ENCODE measurements around the gene RHBDL2. TPM values are rescaled to one million over a fixed set of nuclear protein-coding genes. Genes with fewer than 3 reads are reported as not detected.

Gene RHBDL2
- total and polyA plus RNA-seq, 10 of the 15 experiments (the other 5 are each of a cell fraction or from before 2014, with no cell fraction given), result 0.05 TPM; not detected in 9

DNA sequence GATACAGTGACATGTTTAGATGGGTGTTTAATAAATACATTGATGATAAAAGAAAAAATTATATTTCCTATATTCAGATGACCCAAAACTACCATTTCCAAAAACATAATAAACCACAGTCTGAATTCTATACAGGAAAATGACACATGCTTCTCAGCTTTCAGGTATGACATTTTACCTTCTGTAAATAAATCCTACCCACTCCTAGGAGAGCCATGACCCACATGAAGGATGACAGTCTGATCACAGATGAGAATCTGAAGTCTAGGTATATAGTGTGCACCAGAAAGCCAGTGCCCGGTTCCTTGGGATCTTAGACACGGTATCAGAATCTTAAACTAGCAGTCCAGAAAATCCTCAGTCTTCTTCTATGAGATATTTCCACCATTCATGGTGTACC, 56.5 kb downstream of the RHBDL2 start:
- ATAC-seq, result no peak
- DNase-seq (ENCODE audit: low read depth, low spot score), result no peak
- no TSS peak for BruUV-seq (replicated peaks)
- intact Hi-C loops (cut with micrococcal nuclease; ENCODE audit: unreplicated experiment), result no loop called here
- H3K4me1 ChIP-seq (ENCODE audit: control insufficient read depth, insufficient read depth, low read length), result no peaks in the 10 kb centered on the region
- in situ Hi-C loops (cut with MboI), result no loop called here
- H3K9ac ChIP-seq (ENCODE audit: control insufficient read depth, insufficient read depth, low read length), result no peak overlapping the region
- no peak for FAIRE-seq
- H3K27me3 ChIP-seq (replicated peaks in 1 of 2; ENCODE audit: control insufficient read depth in 2 of 2, insufficient read depth in 2 of 2, low read length in 1 of 2), result no peaks in the 10 kb centered on the region
- H3K4me3 ChIP-seq, result no peak overlapping the region
- no peak overlapping the region for H3K27ac ChIP-seq (ENCODE audit: control insufficient read depth, insufficient read depth)
- no peaks in the 10 kb centered on the region for H3K36me3 ChIP-seq (ENCODE audit: control insufficient read depth in 2 of 2, insufficient read depth in 2 of 2, low read length in 1 of 2)
- no peak overlapping the region for H3K4me2 ChIP-seq (ENCODE audit: control insufficient read depth, insufficient read depth)
- no peak for TF ChIP-seq TARDBP (IDR thresholded peaks at IDR 0.05; ENCODE audit: borderline replicate concordance)
- no peak for TF ChIP-seq MXI1 (IDR thresholded peaks at IDR 0.05; ENCODE audit: low read depth, low read length)
- no peak for TF ChIP-seq STAT1 (conservative IDR thresholded peaks at IDR 0.05)
- no peak for TF ChIP-seq KDM1A (IDR thresholded peaks at IDR 0.05; ENCODE audit: borderline replicate concordance)
- no peak for TF ChIP-seq ZNF24 (IDR thresholded peaks at IDR 0.05)
- no peak for TF ChIP-seq ZNF592 (IDR thresholded peaks at IDR 0.05)
- TF ChIP-seq ZNF217 (IDR thresholded peaks at IDR 0.05), result no peak
- no peak for TF ChIP-seq BCL11A (IDR thresholded peaks at IDR 0.05; ENCODE audit: low read depth, low read length)
- TF ChIP-seq SIX5 (IDR thresholded peaks at IDR 0.05; ENCODE audit: low read depth, low read length, severe bottlenecking), result no peak
- TF ChIP-seq RAD51 (IDR thresholded peaks at IDR 0.05), result no peak
- no peak for TF ChIP-seq CHD2 (IDR thresholded peaks at IDR 0.05; ENCODE audit: borderline replicate concordance, low read depth, low read length)
- TF ChIP-seq, protein P1, sequence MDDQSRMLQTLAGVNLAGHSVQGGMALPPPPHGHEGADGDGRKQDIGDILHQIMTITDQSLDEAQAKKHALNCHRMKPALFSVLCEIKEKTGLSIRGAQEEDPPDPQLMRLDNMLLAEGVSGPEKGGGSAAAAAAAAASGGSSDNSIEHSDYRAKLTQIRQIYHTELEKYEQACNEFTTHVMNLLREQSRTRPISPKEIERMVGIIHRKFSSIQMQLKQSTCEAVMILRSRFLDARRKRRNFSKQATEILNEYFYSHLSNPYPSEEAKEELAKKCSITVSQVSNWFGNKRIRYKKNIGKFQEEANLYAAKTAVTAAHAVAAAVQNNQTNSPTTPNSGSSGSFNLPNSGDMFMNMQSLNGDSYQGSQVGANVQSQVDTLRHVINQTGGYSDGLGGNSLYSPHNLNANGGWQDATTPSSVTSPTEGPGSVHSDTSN (IDR thresholded peaks at IDR 0.05; ENCODE audit: insufficient replicate concordance, low read depth, low read length), result no peak
- no peak for TF ChIP-seq ZZZ3 (IDR thresholded peaks at IDR 0.05; ENCODE audit: control insufficient read depth, insufficient read length, low read depth)
- no peak for TF ChIP-seq ZBED1 (IDR thresholded peaks at IDR 0.05; ENCODE audit: borderline replicate concordance)
- no peak for TF ChIP-seq PML (IDR thresholded peaks at IDR 0.05; ENCODE audit: low read length)
- TF ChIP-seq, protein P2, sequence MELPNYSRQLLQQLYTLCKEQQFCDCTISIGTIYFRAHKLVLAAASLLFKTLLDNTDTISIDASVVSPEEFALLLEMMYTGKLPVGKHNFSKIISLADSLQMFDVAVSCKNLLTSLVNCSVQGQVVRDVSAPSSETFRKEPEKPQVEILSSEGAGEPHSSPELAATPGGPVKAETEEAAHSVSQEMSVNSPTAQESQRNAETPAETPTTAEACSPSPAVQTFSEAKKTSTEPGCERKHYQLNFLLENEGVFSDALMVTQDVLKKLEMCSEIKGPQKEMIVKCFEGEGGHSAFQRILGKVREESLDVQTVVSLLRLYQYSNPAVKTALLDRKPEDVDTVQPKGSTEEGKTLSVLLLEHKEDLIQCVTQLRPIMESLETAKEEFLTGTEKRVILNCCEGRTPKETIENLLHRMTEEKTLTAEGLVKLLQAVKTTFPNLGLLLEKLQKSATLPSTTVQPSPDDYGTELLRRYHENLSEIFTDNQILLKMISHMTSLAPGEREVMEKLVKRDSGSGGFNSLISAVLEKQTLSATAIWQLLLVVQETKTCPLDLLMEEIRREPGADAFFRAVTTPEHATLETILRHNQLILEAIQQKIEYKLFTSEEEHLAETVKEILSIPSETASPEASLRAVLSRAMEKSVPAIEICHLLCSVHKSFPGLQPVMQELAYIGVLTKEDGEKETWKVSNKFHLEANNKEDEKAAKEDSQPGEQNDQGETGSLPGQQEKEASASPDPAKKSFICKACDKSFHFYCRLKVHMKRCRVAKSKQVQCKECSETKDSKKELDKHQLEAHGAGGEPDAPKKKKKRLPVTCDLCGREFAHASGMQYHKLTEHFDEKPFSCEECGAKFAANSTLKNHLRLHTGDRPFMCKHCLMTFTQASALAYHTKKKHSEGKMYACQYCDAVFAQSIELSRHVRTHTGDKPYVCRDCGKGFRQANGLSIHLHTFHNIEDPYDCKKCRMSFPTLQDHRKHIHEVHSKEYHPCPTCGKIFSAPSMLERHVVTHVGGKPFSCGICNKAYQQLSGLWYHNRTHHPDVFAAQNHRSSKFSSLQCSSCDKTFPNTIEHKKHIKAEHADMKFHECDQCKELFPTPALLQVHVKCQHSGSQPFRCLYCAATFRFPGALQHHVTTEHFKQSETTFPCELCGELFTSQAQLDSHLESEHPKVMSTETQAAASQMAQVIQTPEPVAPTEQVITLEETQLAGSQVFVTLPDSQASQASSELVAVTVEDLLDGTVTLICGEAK (IDR thresholded peaks at IDR 0.05; ENCODE audit: borderline replicate concordance), result no peak
- no peak for TF ChIP-seq ZSCAN29 (IDR thresholded peaks at IDR 0.05)
- H3K9me3 ChIP-seq (replicated peaks; ENCODE audit: control insufficient read depth, insufficient read depth, low read length), result no peaks in the 10 kb centered on the region
- H4K20me1 ChIP-seq (ENCODE audit: control insufficient read depth, insufficient read depth), result no peaks in the 10 kb centered on the region
- no peaks in the 10 kb centered on the region for H3K79me2 ChIP-seq (ENCODE audit: control insufficient read depth, insufficient read depth, low read length)
- WGBS (ENCODE audit: insufficient coverage, insufficient replicate concordance, low lambda C conversion rate, missing lambda C conversion rate), result 57% methylated on average over 2 of the region's 2 CpGs
- SMC1A ChIA-PET (ENCODE audit: uncharacterized antibody, unreplicated experiment), result interaction anchor here (0.6 kb wide), 1 partner anchor 44 kb away, joined by 3 read pairs; no protein-coding TSS in a partner anchor
- no peak overlapping the region for H2AFZ ChIP-seq (ENCODE audit: control insufficient read depth, low read depth, low read length)
- CTCF ChIA-PET, result no interaction called here
- RAD21 ChIA-PET (ENCODE audit: unreplicated experiment), result no interaction called here
- POLR2A ChIA-PET, result no interaction called here
